Activated B cell treated with CpG ODN at 0.5 μM for 24 hours (primary cell): ENCODE results near the gene USP28. TPM values are rescaled to one million over a fixed set of nuclear protein-coding genes. Genes with fewer than 3 reads are reported as not detected.

Source experiments
- ATAC-seq: fragments of 200-7000 bp; cut with Tn5 transposase; one replicate; pipeline ENCODE4 v1.10.0; 2021; ENCODE audit warnings: low read depth, mild to moderate bottlenecking, moderate library complexity
- CTCF ChIA-PET: fragments of 350-600 bp; sonication (Branson Sonifier 250); formaldehyde crosslinking; loops from one replicate; lab custom pipeline; 2021; ENCODE audit warnings: antibody characterized with exemption; lab: Charles Lee
- POLR2A ChIA-PET: fragments of 350-600 bp; sonication (Branson Sonifier 250); formaldehyde crosslinking; loops from one replicate; lab custom pipeline; 2021; ENCODE audit warnings: antibody characterized with exemption; lab: Charles Lee
- DNase-seq: peaks from one replicate; pipeline ENCODE4 v3.0.0; 2022
- H3K27ac Mint-ChIP-seq: one replicate; pipeline ENCODE4 v1.8.0; 2020; ENCODE audit warnings: mixed read lengths
- H3K27me3 Mint-ChIP-seq: one replicate; pipeline ENCODE4 v1.8.0; 2021; ENCODE audit warnings: mixed read lengths
- H3K36me3 Mint-ChIP-seq: one replicate; pipeline ENCODE4 v1.8.0; 2021; ENCODE audit warnings: low read depth, mixed read lengths
- H3K4me1 Mint-ChIP-seq: one replicate; pipeline ENCODE4 v1.8.0; 2021; ENCODE audit warnings: mixed read lengths
- H3K4me3 Mint-ChIP-seq: one replicate; pipeline ENCODE4 v1.8.0; 2020; ENCODE audit warnings: mild to moderate bottlenecking, mixed read lengths
- H3K9me3 Mint-ChIP-seq: one replicate; pipeline ENCODE4 v1.8.0; 2020; ENCODE audit warnings: mixed read lengths
- CTCF ChIP-seq: fragments of 200-600 bp; IDR thresholded peaks from one replicate; pipeline ENCODE4 v1.8.0; 2022; ENCODE audit warnings: antibody characterized with exemption, mild to moderate bottlenecking
- intact Hi-C: fragments of 100-400 bp; cut with micrococcal nuclease; formaldehyde crosslinking; loops from one replicate; pipeline ENCODE4 v1.15.1; 2024
- total RNA-seq: library from RNA; stranded (reverse); gene quantifications from 2 replicates; pipeline ENCODE4 v1.2.3, GENCODE V29; 2022

Gene USP28
- total RNA-seq, 1 donor from 2014 or later, result 49.6 TPM

GRCh38 chr11:113831314-113831713 is 44.1 kb downstream of the USP28 start:
- TF ChIP-seq CTCF, result no peak
- ChIA-PET POLR2A (interaction anchor here (0.6 to 1.4 kb wide), 3 partner anchors 10 to 218 kb away, joined by 3 to 10 read pairs (median 4); partner anchors contain the start of gene USP28), CTCF (interaction anchor here (0.6 to 1.5 kb wide), 3 partner anchors 25 to 1905 kb away, joined by 3 to 6 read pairs (median 3); no protein-coding TSS in a partner anchor)
- H3K9me3 Mint-ChIP-seq, result no peaks in the 10 kb centered on the region
- intact Hi-C loops, result loop anchor here (1.0 to 2.0 kb wide), 3 partner anchors 9 to 43 kb away; partner anchors contain the start of gene USP28
- H3K4me3 Mint-ChIP-seq, result peak overlapping the region; percentile 68
- no peak for DNase-seq
- peak overlapping the region; percentile 84 for H3K27ac Mint-ChIP-seq
- no peaks in the 10 kb centered on the region for H3K27me3 Mint-ChIP-seq
- peak; percentile 93 for ATAC-seq
- H3K4me1 Mint-ChIP-seq, result peaks cover 31% of the 10 kb centered on the region
- H3K36me3 Mint-ChIP-seq, result peaks cover 53% of the 10 kb centered on the region

- H3K27me3 Mint-ChIP-seq, result no peaks in the 10 kb centered on the region
- H3K27ac Mint-ChIP-seq, result no peak overlapping the region
- H3K36me3 Mint-ChIP-seq, result peaks cover 63% of the 10 kb centered on the region
- POLR2A ChIA-PET, result no interaction called here
- H3K4me3 Mint-ChIP-seq, result no peak overlapping the region
- no peaks in the 10 kb centered on the region for H3K9me3 Mint-ChIP-seq
- no peak for TF ChIP-seq CTCF
- DNase-seq, result no peak
- ATAC-seq, result no peak
- intact Hi-C loops, result loop anchor here (2.0 kb wide), 2 partner anchors 17 to 45 kb away; partner anchors contain the start of gene USP28
- CTCF ChIA-PET, result interaction anchor here (1.1 kb wide), 1 partner anchor 431 kb away, joined by 3 read pairs; no protein-coding TSS in a partner anchor
- H3K4me1 Mint-ChIP-seq, result peaks cover 28% of the 10 kb centered on the region
Observed at GRCh38 chr11:113829751-113830150, 45.6 kb downstream of the USP28 start.

GRCh38 chr11:113828191-113828590 is 47.2 kb downstream of the USP28 start:
- CTCF ChIA-PET, result interaction anchor here (0.9 kb wide), 1 partner anchor 11 kb away, joined by 3 read pairs; no protein-coding TSS in a partner anchor
- no peak for DNase-seq
- H3K4me3 Mint-ChIP-seq, result no peak overlapping the region
- TF ChIP-seq CTCF, result no peak
- peaks cover 61% of the 10 kb centered on the region for H3K36me3 Mint-ChIP-seq
- H3K27me3 Mint-ChIP-seq, result no peaks in the 10 kb centered on the region
- H3K9me3 Mint-ChIP-seq, result no peaks in the 10 kb centered on the region
- peaks cover 26% of the 10 kb centered on the region for H3K4me1 Mint-ChIP-seq
- POLR2A ChIA-PET, result no interaction called here
- ATAC-seq, result no peak
- intact Hi-C loops, result no loop called here
- no peak overlapping the region for H3K27ac Mint-ChIP-seq

- CTCF ChIA-PET, result interaction anchor here (0.9 kb wide), 1 partner anchor 11 kb away, joined by 3 read pairs; no protein-coding TSS in a partner anchor
- peaks cover 25% of the 10 kb centered on the region for H3K4me1 Mint-ChIP-seq
Observed at GRCh38 chr11:113827477-113827876, 47.9 kb downstream of the USP28 start.

More at GRCh38 chr11:113827477-113827876, 47.9 kb downstream of the USP28 start:
- no peak for ATAC-seq
- Mint-ChIP-seq H3K27ac (no peak overlapping the region), H3K4me3 (no peak overlapping the region), H3K36me3 (peaks cover 64% of the 10 kb centered on the region), H3K9me3 (no peaks in the 10 kb centered on the region), H3K27me3 (no peaks in the 10 kb centered on the region)
- POLR2A ChIA-PET, result no interaction called here
- intact Hi-C loops, result no loop called here
- TF ChIP-seq CTCF, result no peak
- no peak for DNase-seq
